ENCODE data around the gene MGRN1.
A peak's percentile ranks its signal among the peaks of the same experiment; 100 is the strongest.

Gene MGRN1

DNA sequence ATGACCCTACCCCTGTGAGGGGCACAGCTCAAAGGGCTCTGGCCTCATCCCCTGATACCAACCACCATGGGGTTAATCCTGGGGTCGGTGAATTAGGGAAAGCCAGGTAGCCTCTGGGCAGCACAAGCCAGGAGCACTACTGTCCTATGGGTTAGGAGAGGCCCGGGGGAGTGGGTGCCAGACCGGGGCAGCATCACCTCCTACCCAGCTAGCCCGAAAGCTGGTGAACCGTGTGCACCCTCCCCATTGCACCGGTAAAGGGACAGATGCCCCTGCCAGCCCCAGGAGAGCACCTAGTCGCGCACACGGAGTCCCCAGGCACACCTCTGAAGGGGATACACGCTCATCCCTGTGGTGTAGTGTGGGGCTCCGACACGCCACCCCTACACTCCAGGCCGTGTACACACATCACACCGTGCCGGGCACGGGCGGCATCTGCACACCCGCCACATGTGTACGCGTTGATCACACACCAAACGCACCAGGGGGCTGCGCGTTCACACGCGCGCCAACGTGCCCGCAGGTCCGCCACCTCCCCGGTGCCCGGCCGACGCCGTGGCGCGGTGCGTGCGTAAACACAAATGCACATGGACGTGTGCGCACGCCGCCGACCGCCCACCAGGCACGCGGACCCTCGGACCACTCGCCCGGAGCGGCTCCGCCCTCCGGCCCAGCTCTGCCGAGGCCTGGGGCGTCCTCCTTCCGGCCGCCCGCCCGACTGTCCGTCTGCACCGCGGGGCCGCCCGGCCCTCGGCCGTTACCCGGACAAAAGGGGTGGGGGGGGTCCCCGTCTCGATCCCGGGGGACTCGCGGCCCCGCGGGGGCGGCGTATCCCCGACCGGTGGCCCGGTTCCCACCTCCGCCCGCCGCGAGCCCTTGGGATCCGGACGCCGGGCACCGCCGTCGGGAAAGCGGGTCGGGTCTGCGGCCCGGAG lies 10.7 kb upstream of the MGRN1 start:
- TF ChIP-seq, protein P1, sequence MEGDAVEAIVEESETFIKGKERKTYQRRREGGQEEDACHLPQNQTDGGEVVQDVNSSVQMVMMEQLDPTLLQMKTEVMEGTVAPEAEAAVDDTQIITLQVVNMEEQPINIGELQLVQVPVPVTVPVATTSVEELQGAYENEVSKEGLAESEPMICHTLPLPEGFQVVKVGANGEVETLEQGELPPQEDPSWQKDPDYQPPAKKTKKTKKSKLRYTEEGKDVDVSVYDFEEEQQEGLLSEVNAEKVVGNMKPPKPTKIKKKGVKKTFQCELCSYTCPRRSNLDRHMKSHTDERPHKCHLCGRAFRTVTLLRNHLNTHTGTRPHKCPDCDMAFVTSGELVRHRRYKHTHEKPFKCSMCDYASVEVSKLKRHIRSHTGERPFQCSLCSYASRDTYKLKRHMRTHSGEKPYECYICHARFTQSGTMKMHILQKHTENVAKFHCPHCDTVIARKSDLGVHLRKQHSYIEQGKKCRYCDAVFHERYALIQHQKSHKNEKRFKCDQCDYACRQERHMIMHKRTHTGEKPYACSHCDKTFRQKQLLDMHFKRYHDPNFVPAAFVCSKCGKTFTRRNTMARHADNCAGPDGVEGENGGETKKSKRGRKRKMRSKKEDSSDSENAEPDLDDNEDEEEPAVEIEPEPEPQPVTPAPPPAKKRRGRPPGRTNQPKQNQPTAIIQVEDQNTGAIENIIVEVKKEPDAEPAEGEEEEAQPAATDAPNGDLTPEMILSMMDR (IDR thresholded peaks at IDR 0.05; ENCODE audit: control insufficient read depth, insufficient read depth, low read depth, low read length, missing control alignments): no peak
- no peak for DNase-seq (ENCODE audit: low read depth)
- peak overlapping the region; percentile 77 for H3K4me3 ChIP-seq (ENCODE audit: control insufficient read depth, low read depth, low read length)

DNA sequence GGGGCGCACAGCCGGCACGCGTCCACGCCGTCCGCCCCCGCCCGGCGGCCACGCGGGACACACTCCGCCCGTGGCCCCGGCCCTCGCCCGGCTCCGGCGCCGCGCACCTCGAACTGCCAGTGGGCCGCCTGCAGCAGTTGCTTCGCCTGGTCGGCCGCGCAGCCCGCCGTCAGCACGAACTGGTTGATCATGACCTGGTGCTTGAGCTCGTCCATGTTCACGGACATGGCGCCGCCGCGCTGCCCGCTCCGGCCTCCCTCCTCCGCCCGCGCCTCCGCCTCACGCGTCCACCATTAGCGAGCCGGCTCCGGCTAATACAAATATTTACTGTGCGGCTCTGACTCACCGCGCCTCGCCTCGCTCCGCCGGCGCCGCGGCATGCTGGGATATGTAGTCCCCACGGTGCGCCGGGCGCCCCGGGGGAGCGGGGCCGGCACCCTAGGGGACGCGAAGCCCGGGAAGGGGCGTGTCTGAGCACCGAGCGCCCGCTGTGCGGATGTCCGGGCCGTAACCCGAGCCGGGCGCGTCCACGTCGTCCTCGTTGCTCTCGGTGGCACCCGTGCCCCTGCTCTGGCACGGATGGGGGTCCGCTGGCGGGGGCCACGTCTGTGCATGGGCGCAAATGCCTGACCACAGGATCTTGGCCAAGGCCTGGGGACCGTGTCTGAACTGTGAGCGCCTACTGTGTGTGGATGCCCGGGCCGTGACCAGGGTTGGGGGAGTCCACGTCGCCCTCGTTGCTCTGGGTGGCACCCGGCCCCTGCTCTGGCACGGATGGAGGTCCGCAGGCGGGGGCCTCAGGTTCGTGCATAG lies 9.8 kb upstream of the MGRN1 start, which contains the start of gene UBALD1:
Gene UBALD1 (minus strand): TSS at position 318 of the 813 bp plus-strand sequence. CDS start 91 bp downstream, at position 227.
- TF ChIP-seq, protein P1 (IDR thresholded peaks at IDR 0.05; ENCODE audit: control insufficient read depth, insufficient read depth, low read depth, low read length, missing control alignments): no peak
- H3K4me3 ChIP-seq (ENCODE audit: control insufficient read depth, low read depth, low read length): peak within 1 kb of the TSS; percentile 77
- no peak for DNase-seq (ENCODE audit: low read depth)

DNA sequence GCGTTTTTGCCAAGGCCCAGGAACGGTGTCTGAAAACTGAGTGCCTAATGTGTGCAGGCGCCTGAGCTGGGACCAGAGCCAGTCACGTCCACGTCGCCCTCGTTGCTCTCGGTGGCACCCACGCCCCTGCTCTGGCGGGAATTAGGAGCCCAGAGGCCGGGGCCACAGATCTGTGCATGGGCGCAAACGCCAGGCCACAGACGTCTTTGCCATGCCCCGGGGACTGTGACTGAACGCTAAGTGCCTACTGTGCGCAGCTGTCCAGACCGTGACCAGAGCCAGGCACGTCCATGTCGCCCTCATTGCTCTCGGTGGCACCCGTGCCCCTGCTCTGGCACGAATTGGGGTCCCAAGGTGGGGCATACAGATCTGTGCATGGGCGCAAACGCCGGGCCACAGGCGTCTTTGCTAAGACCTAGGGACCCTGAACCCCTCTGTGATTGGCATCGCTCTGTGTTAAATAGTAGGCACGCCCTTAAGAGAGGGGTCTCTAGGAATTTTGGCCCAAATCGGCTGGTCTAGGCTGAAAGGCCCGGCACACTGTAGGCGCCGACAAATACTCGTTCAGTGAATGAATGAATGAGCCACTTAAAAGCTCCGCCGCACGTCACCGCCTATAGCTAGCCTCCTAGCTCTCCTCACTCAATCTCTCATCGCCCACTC lies 9.1 kb upstream of the MGRN1 start:
- peak overlapping the region; percentile 77 for H3K4me3 ChIP-seq (ENCODE audit: control insufficient read depth, low read depth, low read length)
- DNase-seq (ENCODE audit: low read depth): no peak
- TF ChIP-seq, protein P1 (IDR thresholded peaks at IDR 0.05; ENCODE audit: control insufficient read depth, insufficient read depth, low read depth, low read length, missing control alignments): no peak

DNA sequence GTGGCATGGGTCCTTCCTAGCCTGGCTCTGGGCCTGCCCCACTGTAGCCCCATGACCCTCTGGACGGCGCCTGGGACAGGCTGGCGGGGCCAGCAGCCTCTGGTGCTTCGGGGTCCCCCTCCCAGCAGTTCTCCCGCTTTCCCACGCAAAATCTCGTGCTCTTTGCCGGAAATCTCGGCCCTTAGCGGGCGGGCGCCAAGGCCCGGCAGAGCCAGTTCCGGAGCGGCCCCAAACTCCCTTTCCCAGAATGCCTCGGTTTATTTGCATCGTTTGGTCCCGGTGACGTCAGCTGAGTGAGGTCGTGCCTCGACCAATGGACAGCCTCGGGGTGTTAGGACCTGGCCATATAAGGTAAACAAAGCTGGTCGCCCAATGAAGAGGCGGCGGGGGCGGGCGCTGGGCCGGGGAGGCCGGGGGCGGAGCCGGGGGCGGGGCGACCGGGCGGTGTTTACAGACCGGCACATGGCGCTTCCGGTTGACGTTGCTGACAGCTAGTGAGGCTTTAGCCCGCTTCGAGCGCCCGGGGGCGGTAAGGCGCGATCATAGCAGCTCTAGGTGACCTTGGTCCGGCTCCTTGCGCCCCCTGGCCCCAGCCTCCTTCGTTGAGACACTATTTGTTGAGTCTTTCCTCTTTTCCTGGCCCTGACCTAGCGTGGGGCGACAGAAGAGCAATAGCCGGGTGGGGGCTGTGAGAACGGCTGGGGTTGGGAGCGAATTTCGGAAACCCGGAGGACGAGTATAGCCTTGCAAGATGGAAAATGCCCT lies 8.4 kb upstream of the MGRN1 start:
- TF ChIP-seq, protein P1 (IDR thresholded peaks at IDR 0.05; ENCODE audit: control insufficient read depth, insufficient read depth, low read depth, low read length, missing control alignments): peak; percentile 26
- peak overlapping the region; percentile 76 for H3K4me3 ChIP-seq (ENCODE audit: control insufficient read depth, low read depth, low read length)
- DNase-seq (ENCODE audit: low read depth): peak; percentile 98

DNA sequence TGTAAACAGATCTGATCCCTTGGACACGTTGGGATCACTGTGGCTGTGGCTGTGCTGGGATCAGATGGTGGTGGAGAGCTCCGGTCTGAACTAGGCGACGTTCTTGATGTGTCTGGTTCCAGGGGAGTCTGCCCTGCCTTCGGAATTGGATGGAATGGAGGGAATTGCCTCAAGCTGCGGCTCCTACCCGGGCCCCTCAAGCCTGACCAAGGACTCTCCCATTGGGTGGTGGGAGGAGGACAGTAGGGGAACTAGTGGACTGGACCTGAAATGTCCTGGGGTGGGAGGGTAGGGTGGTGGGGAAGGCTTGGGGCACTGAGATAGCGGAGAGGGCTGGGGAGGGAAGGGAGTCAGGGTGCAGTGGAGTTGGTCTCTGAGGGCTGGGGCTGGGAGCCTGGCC lies 6.7 kb upstream of the MGRN1 start:
- H3K4me3 ChIP-seq (ENCODE audit: control insufficient read depth, low read depth, low read length): no peak overlapping the region
- TF ChIP-seq, protein P1 (IDR thresholded peaks at IDR 0.05; ENCODE audit: control insufficient read depth, insufficient read depth, low read depth, low read length, missing control alignments): no peak
- no peak for DNase-seq (ENCODE audit: low read depth)
